PC-9 (cell line): ENCODE measurements around the gene STARD4.

Experiments
- CTCF ChIP-seq: fragments of 200-600 bp; sonication (generic); conservative IDR thresholded peaks from 2 replicates; pipeline ENCODE4 v1.6.1; 2017; ENCODE audit warnings: mixed run types, antibody characterized with exemption, mild to moderate bottlenecking, moderate library complexity
- EZH2 ChIP-seq: fragments of 200-600 bp; sonication (generic); IDR thresholded peaks from 2 replicates; pipeline ENCODE4 v1.8.0; 2017; ENCODE audit warnings: antibody characterized with exemption, low read depth

- TF ChIP-seq CTCF (no peak), EZH2 (no peak)
These were observed 39.8 kb downstream of the STARD4 start for GRCh38 chr5:111472579-111472978.
